NK-92 (cell line): Measurements from ENCODE around the gene CHCHD3.

Experiments
- DNase-seq: peaks from one replicate; lab custom pipeline; 2025; ENCODE audit not compliant: unreplicated experiment; lab: John Stamatoyannopoulos, UW

CHCHD3 gene

GRCh38 chr7:132782777-132783640, 298.9 kb downstream of the CHCHD3 start:
- DNase-seq: no peak

- DNase-seq: no peak
These were observed 301.1 kb downstream of the CHCHD3 start for GRCh38 chr7:132780822-132781221.

GRCh38 chr7:132779164-132779563, 302.7 kb downstream of the CHCHD3 start:
- no peak for DNase-seq

GRCh38 chr7:132778761-132779160, 303.1 kb downstream of the CHCHD3 start:
- DNase-seq: no peak

- no peak for DNase-seq
These were observed 303.9 kb downstream of the CHCHD3 start for GRCh38 chr7:132777956-132778355.

GRCh38 chr7:132777414-132777813, 304.5 kb downstream of the CHCHD3 start:
- no peak for DNase-seq

- no peak for DNase-seq
These were observed 305.8 kb downstream of the CHCHD3 start for GRCh38 chr7:132776048-132776620.

- no peak for DNase-seq
These were observed 308.3 kb downstream of the CHCHD3 start for GRCh38 chr7:132773527-132773956.

- DNase-seq: no peak
These were observed 310.6 kb downstream of the CHCHD3 start for GRCh38 chr7:132771301-132771730.

GRCh38 chr7:132770055-132770454, 311.8 kb downstream of the CHCHD3 start:
- DNase-seq: no peak

- DNase-seq: no peak
These were observed 312.6 kb downstream of the CHCHD3 start for GRCh38 chr7:132769280-132769679.

- DNase-seq: no peak
These were observed 313.8 kb downstream of the CHCHD3 start for GRCh38 chr7:132768099-132768498.

GRCh38 chr7:132767378-132767777, 314.5 kb downstream of the CHCHD3 start:
- DNase-seq: no peak

- DNase-seq: no peak
These were observed 315.2 kb downstream of the CHCHD3 start for GRCh38 chr7:132766660-132767059.

GRCh38 chr7:132765861-132766260, 316.0 kb downstream of the CHCHD3 start:
- no peak for DNase-seq

- DNase-seq: no peak
These were observed 317.1 kb downstream of the CHCHD3 start for GRCh38 chr7:132764762-132765161.

- no peak for DNase-seq
These were observed 321.0 kb downstream of the CHCHD3 start for GRCh38 chr7:132760866-132761265.

GRCh38 chr7:132760244-132760623, 321.7 kb downstream of the CHCHD3 start:
- DNase-seq: no peak

- DNase-seq: no peak
These were observed 322.2 kb downstream of the CHCHD3 start for GRCh38 chr7:132759482-132760243.

GRCh38 chr7:132758986-132759385, 322.9 kb downstream of the CHCHD3 start:
- DNase-seq: no peak

GRCh38 chr7:132757783-132758182, 324.1 kb downstream of the CHCHD3 start:
- no peak for DNase-seq

- DNase-seq: no peak
These were observed 325.4 kb downstream of the CHCHD3 start for GRCh38 chr7:132756484-132756990.
